Right ventricle myocardium inferior (tissue), 1 donor: Measurements from ENCODE around the gene TMPRSS3. TPM values are rescaled to one million over a fixed set of nuclear protein-coding genes. Genes with fewer than 3 reads are reported as not detected.

Experiments used
- ATAC-seq: fragments of 200-7000 bp; cut with Tn5 transposase; one replicate; pipeline ENCODE4 v1.9.1; 2020; ENCODE audit warnings: mild to moderate bottlenecking, moderate library complexity
- DNase-seq: peaks from one replicate; pipeline ENCODE4 v3.0.0; 2021; ENCODE audit errors: missing footprints
- intact Hi-C: fragments of 100-400 bp; cut with DNase I; formaldehyde crosslinking; loops from one replicate; pipeline ENCODE4 v1.11.0; 2022
- long read RNA-seq: library from polyadenylated mRNA; unstranded; transcript quantifications from one replicate; pipeline ENCODE4 v2.0.0, GENCODE V29; 2021
- total RNA-seq: library from RNA; stranded (reverse); fragmentation: NEBNext Ultra II Directional; extraction: Animal tissue kit (Norgen Biotek cat#: 25700); gene quantifications from one replicate; pipeline ENCODE4 v1.2.1, GENCODE V29; 2021
- donor health status: DM: no; HTN: yes; CAD: no; lungs with severe emphysema.

Gene TMPRSS3
- not detected for total RNA-seq
- long read RNA-seq, result 0 reads

- intact Hi-C loops, result no loop called here
- ATAC-seq (no peak), DNase-seq (no peak)
Observed at GRCh38 chr21:42395905-42396651, at the start of gene TMPRSS3. Gene TMPRSS3, minus strand, starts transcription at chr21:42396052. Its CDS starts 635 bp downstream, at chr21:42395417.

DNA sequence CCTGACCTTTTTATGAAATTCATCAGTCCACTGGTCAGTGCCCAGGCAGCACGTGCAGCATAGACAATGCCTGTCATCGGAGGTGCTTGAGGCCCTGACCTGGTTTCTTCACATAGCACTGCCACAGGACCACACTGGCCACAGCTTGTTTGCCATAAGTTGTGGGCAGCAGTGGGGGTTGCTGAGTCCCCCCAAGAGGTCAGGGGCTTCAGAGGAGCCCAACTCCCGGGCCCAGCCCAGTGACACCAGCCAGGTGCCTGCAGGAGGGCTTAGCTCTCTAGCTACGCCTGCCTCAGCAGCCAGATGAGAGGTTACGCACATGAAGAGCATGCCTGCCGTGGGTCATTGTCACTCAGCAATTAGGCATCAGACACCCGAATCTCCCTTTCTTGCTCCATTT is 49.5 kb upstream of the TMPRSS3 start:
- no peak for ATAC-seq
- DNase-seq, result no peak
- intact Hi-C loops, result loop anchor here (5.0 kb wide), 2 partner anchors 53 to 108 kb away; no protein-coding TSS in a partner anchor

DNA sequence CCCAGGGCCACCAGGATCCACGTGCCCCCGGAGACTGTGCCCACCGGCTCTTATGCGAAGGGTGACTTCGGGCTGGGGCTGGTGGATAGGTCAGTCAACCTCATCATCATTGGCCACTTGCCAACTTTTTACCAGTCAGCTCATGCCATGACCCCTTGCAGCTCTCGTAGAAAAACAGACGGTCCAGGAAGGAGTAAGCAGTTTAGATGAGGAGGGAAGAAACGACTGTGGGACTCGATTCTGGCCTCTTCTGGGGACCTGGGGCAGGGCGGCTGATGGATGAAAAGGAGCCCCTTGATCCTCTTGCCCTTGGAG is 48.9 kb upstream of the TMPRSS3 start:
- ATAC-seq (no peak), DNase-seq (no peak)
- intact Hi-C loops, result loop anchor here (5.0 kb wide), 2 partner anchors 52 to 107 kb away; no protein-coding TSS in a partner anchor

DNA sequence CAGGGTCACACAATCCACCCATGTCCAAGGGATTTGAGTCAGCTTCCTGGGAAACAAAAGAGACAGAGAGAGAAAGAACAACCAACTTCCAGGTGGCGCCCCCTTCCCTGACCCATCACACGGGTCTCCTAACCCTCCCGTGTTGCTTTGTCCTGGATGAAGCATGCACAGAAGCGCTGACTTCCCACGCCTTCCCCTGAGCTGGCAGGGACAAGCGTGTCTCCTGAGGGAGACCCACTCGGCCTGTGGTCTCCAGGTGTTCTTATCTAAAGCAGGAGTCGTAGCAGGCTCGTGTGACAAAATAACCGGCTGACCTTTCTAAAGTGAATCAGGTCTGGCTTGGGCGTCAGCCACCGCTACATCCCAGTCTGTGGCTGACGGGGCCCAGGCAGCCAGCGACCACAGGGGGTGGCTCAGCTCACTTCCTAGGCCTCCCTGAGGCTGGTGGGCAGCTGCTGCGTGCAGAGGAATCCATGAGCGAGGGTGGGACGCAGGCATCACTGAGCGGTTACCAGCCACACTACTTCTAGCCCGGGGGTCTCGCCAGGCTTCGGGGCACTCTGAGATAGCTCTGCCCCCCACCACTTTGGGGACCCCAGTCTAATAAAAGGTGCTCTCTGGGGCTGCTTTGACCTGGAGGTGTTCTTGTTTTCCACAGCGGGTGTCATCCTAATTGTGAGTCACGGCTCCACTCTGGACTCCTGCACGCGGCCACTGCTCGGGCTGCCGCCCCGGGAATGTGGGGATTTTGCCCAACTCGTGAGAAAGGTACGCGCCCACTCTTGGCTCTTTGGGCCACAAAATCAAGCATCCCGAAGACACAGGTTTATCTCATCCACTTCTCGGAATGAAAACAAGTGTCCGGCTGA is 48.3 kb upstream of the TMPRSS3 start:
- ATAC-seq, result no peak
- no peak for DNase-seq
- intact Hi-C loops, result no loop called here

DNA sequence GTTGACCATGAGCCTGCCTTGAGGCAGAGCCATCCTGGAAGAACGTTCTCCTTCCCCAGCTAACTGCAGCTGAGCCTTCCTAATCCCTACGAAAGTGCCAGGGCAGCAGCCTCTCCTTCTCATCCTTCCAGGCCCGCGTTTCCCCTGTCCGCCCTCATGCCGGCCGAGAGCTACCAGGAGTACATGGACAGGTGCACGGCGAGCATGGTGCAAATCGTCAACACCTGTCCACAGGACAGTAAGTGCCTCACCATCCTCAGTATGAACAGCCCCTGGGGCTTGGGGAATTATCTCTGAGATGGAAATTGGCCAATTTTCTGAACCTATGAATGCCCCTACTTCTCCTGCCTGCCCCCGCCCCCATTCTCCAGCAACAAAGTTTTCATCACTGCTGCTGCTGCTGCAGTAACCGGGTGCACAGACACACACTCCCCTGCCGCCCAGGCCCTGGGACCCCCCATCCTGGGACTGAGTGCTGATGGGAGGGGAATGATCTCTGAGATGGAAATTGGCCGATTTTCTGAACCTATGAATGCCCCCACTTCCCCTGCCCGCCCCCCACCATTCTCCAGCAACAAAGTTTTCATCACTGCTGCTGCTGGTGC is 47.4 kb upstream of the TMPRSS3 start:
- no peak for ATAC-seq
- intact Hi-C loops, result no loop called here

DNA sequence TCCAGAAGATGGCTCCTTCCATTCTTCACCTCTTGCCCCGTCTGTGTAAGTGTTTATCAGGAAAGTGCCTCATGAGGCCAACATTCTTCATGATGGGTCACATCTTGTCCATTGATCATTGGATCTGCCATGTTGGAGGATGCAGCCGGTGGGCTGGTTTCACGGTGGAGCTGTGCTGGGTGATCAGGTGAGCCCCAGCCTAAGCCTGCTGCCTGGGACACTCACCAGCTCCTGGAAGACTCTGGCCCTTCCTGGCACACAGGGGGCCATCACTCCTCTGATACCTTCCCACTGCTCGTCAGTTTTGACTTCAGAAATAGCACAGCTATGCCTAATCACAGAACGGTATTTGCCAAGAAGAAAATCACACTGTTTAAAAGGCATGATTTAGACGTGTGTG is 46.1 kb upstream of the TMPRSS3 start:
- DNase-seq (no peak), ATAC-seq (no peak)
- intact Hi-C loops, result no loop called here

More for the DNA sequence above, 47.4 kb upstream of the TMPRSS3 start:
- DNase-seq, result no peak

GRCh38 chr21:42440187-42440792 is 44.4 kb upstream of the TMPRSS3 start:
- no peak for ATAC-seq
- intact Hi-C loops, result no loop called here
- DNase-seq, result no peak

- ATAC-seq (no peak), DNase-seq (no peak)
- intact Hi-C loops, result no loop called here
Observed at GRCh38 chr21:42439284-42440186, 43.7 kb upstream of the TMPRSS3 start.

GRCh38 chr21:42438316-42439205 is 42.7 kb upstream of the TMPRSS3 start:
- no peak for ATAC-seq
- intact Hi-C loops, result no loop called here
- no peak for DNase-seq

- no peak for DNase-seq
- no peak for ATAC-seq
- intact Hi-C loops, result no loop called here
Observed at GRCh38 chr21:42437786-42438185, 41.9 kb upstream of the TMPRSS3 start.

- intact Hi-C loops, result no loop called here
- DNase-seq (no peak), ATAC-seq (no peak)
Observed at GRCh38 chr21:42436914-42437313, 41.1 kb upstream of the TMPRSS3 start.

- no peak for ATAC-seq
- no peak for DNase-seq
- intact Hi-C loops, result no loop called here
Observed at GRCh38 chr21:42435833-42436232, 40.0 kb upstream of the TMPRSS3 start.

DNA sequence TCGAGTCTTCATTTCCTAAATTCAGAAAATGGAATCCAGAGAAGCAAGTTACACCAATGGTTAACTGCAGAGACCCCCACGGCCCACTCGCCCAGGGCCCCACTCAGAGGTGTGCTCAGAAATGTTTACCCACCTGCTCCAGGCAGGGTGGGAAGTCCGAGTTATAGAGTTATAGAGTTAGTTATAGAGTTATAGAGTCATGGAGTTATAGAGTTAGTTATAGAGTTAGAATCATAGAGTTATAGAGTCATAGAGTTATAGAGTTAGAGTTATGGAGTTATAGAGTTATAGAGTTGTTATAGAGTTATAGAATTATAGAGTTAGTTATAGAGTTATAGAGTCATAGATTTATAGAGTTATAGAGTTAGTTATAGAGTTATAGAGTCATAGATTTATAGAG is 39.5 kb upstream of the TMPRSS3 start:
- no peak for ATAC-seq
- intact Hi-C loops, result no loop called here

GRCh38 chr21:42434884-42435283 is 39.0 kb upstream of the TMPRSS3 start:
- ATAC-seq (no peak), DNase-seq (no peak)
- intact Hi-C loops, result no loop called here

More for the DNA sequence above, 39.5 kb upstream of the TMPRSS3 start:
- DNase-seq, result no peak

DNA sequence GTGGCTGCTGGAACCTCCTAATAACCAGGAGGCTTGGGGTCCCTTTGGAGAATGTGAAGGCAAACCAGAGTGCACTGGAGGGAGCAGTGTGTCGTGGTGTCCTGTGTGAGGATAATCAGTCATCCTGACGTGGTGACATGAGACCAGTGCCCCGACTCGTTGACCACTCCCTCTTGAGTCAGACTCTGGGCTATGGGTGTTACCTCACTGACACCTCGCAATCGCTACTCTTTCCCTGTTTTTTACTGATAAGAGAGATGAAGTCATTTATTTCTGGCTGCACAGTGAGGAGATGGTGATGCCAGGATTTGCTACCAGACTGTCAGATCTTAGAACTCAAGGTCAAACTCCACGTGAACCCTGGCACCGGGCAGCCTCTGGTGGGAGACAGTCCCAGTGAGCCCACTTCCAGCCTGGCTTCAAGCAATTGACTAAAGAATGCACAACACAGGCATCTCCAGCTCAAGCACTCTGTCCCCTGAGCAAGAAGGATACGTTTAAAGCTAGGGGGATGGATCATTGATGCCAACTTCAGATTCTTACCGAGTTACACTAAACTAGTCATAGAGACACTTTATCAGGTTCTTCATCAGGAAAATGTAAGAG is 38.2 kb upstream of the TMPRSS3 start:
- no peak for ATAC-seq
- DNase-seq, result no peak
- intact Hi-C loops, result no loop called here

DNA sequence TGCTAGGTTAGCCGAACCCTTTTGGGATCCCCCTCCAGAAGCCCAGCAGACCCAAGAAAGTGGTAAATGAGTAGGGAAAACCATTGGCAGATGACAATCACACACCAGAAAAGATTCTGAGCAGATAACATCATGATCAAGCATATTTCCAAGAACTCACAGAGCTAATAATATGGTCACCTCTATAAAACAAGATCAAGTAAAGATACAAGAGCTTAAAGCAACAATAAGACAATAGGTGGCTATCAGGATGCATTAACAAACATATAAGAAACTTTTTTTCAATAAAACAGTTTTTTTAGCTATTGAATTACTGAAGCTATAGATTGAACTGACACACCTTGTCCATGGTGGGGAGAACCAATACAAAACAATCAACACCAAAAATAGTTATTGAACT is 36.8 kb upstream of the TMPRSS3 start:
- intact Hi-C loops, result no loop called here
- DNase-seq (no peak), ATAC-seq (no peak)

DNA sequence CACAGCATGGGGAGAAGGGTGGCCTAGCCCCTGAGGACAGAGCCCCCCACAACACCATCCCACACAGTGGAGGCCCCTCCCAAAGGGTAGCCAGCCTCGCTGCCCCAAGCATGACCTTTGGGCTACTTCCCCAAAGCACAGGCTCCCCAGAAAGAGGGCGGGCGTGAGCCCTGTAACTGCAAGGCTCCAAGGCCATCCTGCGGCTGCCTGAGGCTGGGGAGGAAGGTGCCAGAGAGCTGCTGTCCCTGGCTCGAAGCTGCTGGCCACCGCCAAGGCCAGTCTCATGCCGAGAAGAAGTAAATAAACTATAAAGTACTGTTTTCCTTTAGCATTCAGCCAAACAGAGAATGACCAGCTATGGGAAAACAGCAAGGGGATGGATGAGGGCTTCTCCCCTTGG is 35.3 kb upstream of the TMPRSS3 start:
- intact Hi-C loops, result no loop called here
- no peak for DNase-seq
- ATAC-seq, result no peak
